HG03575 (cell line): Measurements from ENCODE around the gene LCN12.

Experiments used
- ATAC-seq: cut with Tn5 transposase; IDR thresholded peaks from one replicate; pipeline ENCODE4 v1.9.1; 2021; ENCODE audit not compliant: unreplicated experiment, insufficient number of reproducible peaks, low FRiP score; ENCODE audit errors: extremely low read depth

LCN12 gene

GRCh38 chr9:136965771-136966484 lies 13.9 kb downstream of the LCN12 start:
- no peak for ATAC-seq

DNA sequence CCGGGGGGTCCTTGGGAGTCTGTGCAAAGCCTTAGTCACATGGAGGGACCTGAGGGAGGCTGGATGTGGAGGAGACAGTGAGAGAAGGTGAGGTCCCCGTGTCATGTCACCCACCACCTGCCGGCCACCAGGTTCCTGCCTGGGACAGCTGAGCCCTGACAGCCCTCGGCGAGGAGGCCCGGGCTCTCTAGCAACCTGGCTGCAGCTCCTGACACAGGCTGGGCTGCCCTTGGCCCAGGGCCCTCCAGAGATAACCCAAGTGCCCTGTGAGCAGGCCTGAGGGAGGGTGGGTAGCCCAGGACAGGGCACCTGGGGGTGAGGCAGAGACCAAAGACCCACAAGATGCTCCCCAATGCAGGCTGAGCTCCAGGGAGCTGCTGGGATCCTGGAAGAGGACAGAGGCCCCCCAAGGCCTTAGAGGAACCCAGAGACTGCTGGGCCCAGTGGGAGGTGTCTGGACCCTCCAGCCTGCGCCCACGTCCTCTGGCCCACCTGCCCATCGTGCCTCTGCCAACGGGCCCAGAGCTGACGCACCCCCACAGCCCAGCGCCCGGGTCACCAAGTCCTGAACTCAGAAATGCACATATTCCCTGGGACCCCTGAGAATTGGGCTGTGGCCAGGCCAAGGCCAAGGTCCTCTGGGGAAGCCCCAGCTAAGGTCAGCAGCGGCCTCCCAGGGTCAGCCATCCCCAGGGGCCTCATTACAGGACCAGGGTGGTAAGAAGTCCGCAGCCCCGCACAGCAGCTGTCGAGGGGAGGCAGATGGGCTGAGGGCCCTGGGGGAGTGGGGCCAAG lies 16.5 kb downstream of the LCN12 start:
- no peak for ATAC-seq

DNA sequence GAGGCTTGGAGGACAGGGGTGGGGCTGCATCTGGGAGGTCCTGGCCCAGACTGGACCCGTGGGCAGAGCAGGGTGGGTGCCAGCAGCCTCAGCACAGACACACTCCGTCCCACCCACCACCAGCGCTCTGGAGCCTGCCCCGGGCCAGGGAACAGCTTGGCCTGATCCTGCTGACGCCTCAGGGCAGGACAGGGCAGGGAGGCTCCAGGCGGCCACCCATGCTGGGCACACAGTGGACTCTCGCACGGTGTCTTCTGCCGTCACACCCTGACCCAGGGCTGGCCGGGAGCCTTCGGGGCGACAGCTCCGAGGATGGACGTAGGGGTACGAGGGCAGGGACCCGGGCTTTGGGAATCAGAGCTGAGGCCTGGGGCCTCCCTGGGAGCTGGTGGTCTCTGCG lies 17.1 kb downstream of the LCN12 start:
- ATAC-seq, result no peak

DNA sequence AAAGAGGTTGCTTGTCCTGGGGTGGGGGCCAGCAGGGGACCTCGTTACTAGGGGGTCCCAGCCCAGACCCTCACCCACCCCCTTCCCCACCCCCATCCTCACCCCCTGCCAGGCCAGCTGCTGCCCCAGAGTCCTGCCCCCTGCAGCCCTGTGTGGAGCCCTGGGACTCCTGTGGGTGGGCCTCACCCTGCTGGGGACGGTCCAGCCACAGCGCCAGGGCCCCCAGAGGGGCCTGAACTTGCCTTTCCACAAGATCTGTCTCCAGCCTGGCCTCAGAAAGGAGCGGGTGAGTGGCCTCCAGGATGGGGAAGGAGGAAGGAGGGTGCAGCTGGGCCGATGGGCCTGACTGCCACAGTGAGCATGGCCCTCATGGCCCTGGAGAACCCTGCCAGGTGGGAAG lies 17.7 kb downstream of the LCN12 start:
- no peak for ATAC-seq

DNA sequence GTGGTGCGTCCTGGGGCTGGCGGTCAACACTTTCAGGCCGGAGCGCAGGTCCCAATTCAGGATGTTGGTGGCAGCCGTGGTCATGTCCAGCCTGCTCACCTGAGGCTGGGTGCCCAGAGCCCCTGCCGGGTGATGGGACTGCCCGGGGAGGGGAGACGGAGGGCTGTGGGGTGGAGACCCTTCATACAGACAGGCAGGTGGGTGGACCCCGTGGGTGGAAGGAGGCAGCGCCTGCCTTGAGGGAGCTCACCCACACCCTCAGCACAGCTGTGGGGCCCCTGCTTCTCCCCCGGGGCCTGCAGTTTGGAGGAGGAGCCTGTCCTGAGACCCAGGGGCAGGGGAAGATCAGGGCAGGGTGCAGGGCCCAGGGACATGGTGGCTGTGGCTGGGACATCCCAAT lies 18.3 kb downstream of the LCN12 start:
- no peak for ATAC-seq

GRCh38 chr9:136971746-136972145 lies 19.7 kb downstream of the LCN12 start:
- ATAC-seq, result no peak

DNA sequence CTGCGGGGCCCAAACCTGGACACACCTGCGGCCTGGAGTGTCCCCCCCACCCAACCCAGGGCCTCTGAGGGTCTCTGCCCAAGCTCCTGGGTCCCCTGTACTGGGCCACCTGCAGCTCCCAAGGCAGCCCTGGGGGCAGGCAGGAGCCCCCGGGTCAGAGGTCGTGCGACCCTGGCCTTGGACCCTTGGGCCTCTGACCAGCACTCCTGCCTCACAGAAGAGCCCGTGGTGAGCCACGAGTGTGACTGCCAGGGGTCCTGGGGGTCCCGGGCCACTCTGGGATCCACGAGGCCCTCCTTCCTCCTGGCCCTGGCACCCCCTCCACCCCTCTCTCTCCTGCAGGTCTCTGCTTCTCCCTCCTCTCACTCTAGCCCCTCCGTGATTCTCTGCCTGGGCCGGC lies 20.3 kb downstream of the LCN12 start:
- no peak for ATAC-seq

- ATAC-seq, result no peak
Measured at GRCh38 chr9:136972743-136973142, 20.7 kb downstream of the LCN12 start.

GRCh38 chr9:136973618-136974617 lies 21.8 kb downstream of the LCN12 start:
- no peak for ATAC-seq

- no peak for ATAC-seq
Measured at GRCh38 chr9:136974817-136975535, 22.9 kb downstream of the LCN12 start.

DNA sequence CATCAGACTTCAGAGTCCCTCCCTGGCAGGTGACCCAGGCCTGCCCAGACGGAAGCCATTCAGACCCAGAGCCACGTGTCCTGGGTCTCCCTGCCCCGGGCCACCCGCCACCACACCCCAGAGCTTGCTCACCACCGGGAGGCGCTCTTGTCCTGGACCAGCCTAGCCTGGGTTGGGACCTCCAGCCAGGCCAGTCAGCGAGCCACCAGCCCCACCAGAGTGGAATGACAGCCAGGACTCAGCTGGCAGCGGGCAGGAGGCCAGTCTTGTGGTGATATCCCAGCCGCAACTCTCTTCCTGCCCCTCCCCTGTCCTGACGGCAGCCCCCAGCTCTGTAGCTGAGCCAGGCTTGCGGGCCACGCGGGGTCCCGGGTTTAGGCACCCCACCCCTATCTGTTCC lies 23.6 kb downstream of the LCN12 start:
- ATAC-seq, result no peak

- ATAC-seq, result no peak
Measured at GRCh38 chr9:136977223-136977622, 25.1 kb downstream of the LCN12 start, which contains the start of gene PTGDS. Gene PTGDS (plus strand): TSS chr9:136977504. CDS start chr9:136977579, 75 bp downstream.

GRCh38 chr9:136977649-136978072 lies 25.6 kb downstream of the LCN12 start:
- ATAC-seq, result no peak

DNA sequence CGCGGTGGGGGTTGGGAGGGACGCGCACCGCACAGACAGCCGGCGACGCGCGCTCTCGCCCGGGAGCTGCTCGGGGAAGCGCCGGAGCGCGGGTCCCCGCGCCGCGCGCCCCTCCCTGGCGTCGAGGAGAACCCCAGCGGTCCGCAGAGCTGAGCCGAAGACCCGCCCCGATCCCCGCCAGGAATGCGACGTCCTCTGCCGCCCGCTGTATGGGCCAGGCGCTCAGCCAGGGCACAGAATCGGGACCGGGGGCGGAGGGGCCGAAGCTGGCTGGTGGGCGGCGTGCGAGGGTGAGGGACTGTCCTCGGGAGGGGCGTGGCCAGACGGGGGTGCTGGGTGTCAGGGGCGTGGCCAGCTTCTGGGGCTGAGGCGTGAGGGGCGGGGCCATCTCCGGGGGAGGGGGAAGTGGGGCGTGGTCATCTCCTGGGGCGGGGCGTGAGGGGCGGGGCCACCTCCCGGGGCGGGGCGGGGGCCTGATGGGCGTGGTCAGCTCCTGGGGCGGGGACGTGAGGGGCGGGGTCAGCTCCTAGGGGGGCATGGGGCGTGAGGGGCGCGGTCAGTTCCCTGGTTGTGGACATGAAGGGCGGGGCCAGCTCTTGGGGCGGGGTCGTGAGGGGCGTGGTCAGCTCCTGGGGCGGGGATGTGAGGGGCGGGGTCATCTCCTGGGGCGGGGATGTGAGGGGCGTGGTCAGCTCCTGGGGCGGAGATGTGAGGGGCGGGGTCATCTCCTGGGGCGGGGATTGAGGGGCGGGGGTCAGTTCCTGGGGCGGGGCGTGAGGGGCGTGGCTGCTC lies 26.2 kb downstream of the LCN12 start:
- ATAC-seq, result no peak

DNA sequence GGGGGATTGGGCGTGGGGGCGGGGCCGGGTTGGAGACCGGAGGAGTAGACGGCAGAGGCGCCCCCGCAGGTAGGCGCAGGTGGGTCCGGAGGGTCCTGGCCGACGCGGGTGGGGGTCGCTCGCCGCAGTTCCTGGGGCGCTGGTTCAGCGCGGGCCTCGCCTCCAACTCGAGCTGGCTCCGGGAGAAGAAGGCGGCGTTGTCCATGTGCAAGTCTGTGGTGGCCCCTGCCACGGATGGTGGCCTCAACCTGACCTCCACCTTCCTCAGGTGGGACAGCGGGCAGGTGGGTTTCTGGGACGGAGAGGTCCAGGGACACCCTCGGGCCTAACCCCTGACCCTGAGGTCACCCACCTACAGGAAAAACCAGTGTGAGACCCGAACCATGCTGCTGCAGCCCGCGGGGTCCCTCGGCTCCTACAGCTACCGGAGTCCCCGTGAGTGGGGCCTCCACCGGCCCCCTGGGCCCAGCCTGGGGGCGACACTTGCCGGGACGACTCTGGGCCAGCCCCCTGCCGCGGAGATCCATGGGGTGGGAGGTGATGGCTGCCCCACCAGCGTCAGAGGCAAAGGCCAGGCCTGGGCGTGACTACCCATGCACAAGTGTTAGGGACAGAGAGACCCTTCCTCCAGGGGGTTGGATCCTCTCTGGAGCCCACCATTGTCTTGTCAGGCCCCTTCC lies 26.9 kb downstream of the LCN12 start:
- ATAC-seq, result no peak

DNA sequence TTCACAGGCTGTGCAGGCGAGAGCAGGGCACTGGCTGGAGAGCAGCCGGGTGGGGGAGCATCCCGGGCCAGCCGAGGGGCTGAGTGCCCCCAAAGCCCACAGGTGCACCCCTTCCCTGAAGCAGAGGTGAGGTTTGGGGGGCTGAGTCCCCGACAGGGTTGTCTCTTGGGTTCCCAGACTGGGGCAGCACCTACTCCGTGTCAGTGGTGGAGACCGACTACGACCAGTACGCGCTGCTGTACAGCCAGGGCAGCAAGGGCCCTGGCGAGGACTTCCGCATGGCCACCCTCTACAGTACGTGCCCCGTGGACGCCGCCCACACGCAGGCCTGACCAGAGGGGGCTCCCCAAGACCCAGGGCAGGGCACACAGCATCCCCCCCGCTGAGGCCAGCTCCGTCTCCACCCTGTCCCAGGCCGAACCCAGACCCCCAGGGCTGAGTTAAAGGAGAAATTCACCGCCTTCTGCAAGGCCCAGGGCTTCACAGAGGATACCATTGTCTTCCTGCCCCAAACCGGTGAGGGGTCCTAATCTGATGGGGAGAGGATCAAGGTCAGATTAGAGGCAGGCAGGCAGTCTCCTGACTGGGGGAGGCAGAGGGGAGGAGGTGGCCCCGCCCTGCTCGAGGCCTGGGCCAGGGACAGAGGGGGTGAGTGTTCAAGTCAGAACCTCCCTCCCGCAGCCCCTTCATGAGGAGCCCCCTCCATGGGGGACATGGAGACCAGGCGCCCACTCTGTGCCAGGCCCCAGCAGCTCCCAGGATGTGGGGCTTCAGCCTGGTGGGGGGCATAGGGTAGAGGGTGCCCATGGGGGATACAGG lies 27.9 kb downstream of the LCN12 start:
- ATAC-seq, result no peak
